GM10847 (cell line): ENCODE results near the gene GMDS.

Experiments used
- POLR2A ChIP-seq: IDR thresholded peaks from 2 replicates; pipeline ENCODE4 v1.6.1; 2011; ENCODE audit not compliant: insufficient read length; ENCODE audit errors: extremely low read depth

The GMDS gene

GRCh38 chr6:1664329-1664728 lies 581.1 kb downstream of the GMDS start:
- no peak for TF ChIP-seq POLR2A

- TF ChIP-seq POLR2A = no peak
Observed at GRCh38 chr6:1663511-1663910, 581.9 kb downstream of the GMDS start.

- no peak for TF ChIP-seq POLR2A
Observed at GRCh38 chr6:1662534-1662933, 582.9 kb downstream of the GMDS start.

GRCh38 chr6:1659816-1660215 lies 585.6 kb downstream of the GMDS start:
- TF ChIP-seq POLR2A = no peak

GRCh38 chr6:1658212-1659005 lies 587.0 kb downstream of the GMDS start:
- TF ChIP-seq POLR2A = no peak

GRCh38 chr6:1657771-1658165 lies 587.6 kb downstream of the GMDS start:
- TF ChIP-seq POLR2A = no peak

GRCh38 chr6:1657116-1657770 lies 588.2 kb downstream of the GMDS start:
- TF ChIP-seq POLR2A = no peak

GRCh38 chr6:1654054-1654453 lies 591.4 kb downstream of the GMDS start:
- no peak for TF ChIP-seq POLR2A

GRCh38 chr6:1652842-1653241 lies 592.6 kb downstream of the GMDS start:
- TF ChIP-seq POLR2A = no peak

- TF ChIP-seq POLR2A = no peak
Observed at GRCh38 chr6:1651362-1651761, 594.0 kb downstream of the GMDS start.

GRCh38 chr6:1645466-1646185 lies 599.8 kb downstream of the GMDS start:
- TF ChIP-seq POLR2A = no peak

GRCh38 chr6:1644516-1645060 lies 600.8 kb downstream of the GMDS start:
- TF ChIP-seq POLR2A = no peak

- TF ChIP-seq POLR2A = no peak
Observed at GRCh38 chr6:1643830-1644445, 601.5 kb downstream of the GMDS start.

GRCh38 chr6:1643111-1643510 lies 602.3 kb downstream of the GMDS start:
- no peak for TF ChIP-seq POLR2A

- TF ChIP-seq POLR2A = no peak
Observed at GRCh38 chr6:1641343-1641885, 604.0 kb downstream of the GMDS start.
